HG03135 (cell line): ENCODE measurements around the gene ABHD3.
"Not testable (repeated sequence)": the region's sequence is repeated elsewhere in the genome, so short reads cannot be mapped to it uniquely, and the experiment has no call there.

Experiments used
- ATAC-seq: cut with Tn5 transposase; IDR thresholded peaks from one replicate; pipeline ENCODE4 v1.9.1; 2021; ENCODE audit warnings: mild to moderate bottlenecking, moderate library complexity; ENCODE audit not compliant: unreplicated experiment

Gene ABHD3

GRCh38 chr18:21706386-21706865 is 1.9 kb upstream of the ABHD3 start:
- ATAC-seq: no peak

- no peak for ATAC-seq
Observed at GRCh38 chr18:21703241-21703820, 1.2 kb downstream of the ABHD3 start.

- ATAC-seq: no peak
Observed at GRCh38 chr18:21702602-21703001, 2.0 kb downstream of the ABHD3 start.

GRCh38 chr18:21701621-21702020 is 3.0 kb downstream of the ABHD3 start:
- no peak for ATAC-seq

GRCh38 chr18:21700528-21701075 is 4.0 kb downstream of the ABHD3 start:
- no peak for ATAC-seq

- no peak for ATAC-seq
Observed at GRCh38 chr18:21693322-21693721, 11.3 kb downstream of the ABHD3 start.

GRCh38 chr18:21689736-21690135 is 14.8 kb downstream of the ABHD3 start:
- no peak for ATAC-seq

GRCh38 chr18:21686282-21687105 is 18.1 kb downstream of the ABHD3 start:
- ATAC-seq: no peak

GRCh38 chr18:21685556-21685981 is 19.0 kb downstream of the ABHD3 start:
- ATAC-seq: peak; percentile 81

GRCh38 chr18:21684731-21685130 is 19.8 kb downstream of the ABHD3 start:
- ATAC-seq: peak; percentile 57

- ATAC-seq: peak; percentile 48
Observed at GRCh38 chr18:21682371-21683051, 22.1 kb downstream of the ABHD3 start.

GRCh38 chr18:21680161-21680560 is 24.4 kb downstream of the ABHD3 start:
- no peak for ATAC-seq

GRCh38 chr18:21678859-21679258 is 25.7 kb downstream of the ABHD3 start:
- no peak for ATAC-seq

GRCh38 chr18:21675354-21675753 is 29.2 kb downstream of the ABHD3 start:
- not testable (repeated sequence) for ATAC-seq

GRCh38 chr18:21672521-21673267 is 31.9 kb downstream of the ABHD3 start:
- no peak for ATAC-seq

GRCh38 chr18:21669736-21670285 is 34.8 kb downstream of the ABHD3 start:
- ATAC-seq: no peak

GRCh38 chr18:21664069-21664468 is 40.5 kb downstream of the ABHD3 start:
- ATAC-seq: no peak

GRCh38 chr18:21663578-21663977 is 41.0 kb downstream of the ABHD3 start:
- ATAC-seq: no peak

GRCh38 chr18:21662581-21662980 is 42.0 kb downstream of the ABHD3 start:
- no peak for ATAC-seq

GRCh38 chr18:21660078-21660477 is 44.5 kb downstream of the ABHD3 start:
- no peak for ATAC-seq
